Smooth muscle cell (in vitro differentiated cells): Measurements from ENCODE around the gene HMGCL. TPM values are rescaled to one million over a fixed set of nuclear protein-coding genes. Genes with fewer than 3 reads are reported as not detected.

ENCODE experiments used
- DNase-seq: peaks from one replicate; lab custom pipeline; 2025; ENCODE audit not compliant: unreplicated experiment; lab: John Stamatoyannopoulos, UW
- H2AFZ ChIP-seq: fragments of 200-600 bp; sonication (generic); 2 replicates; pipeline ENCODE4 v1.6.0; 2016; ENCODE audit warnings: antibody characterized with exemption, low read depth, mild to moderate bottlenecking
- H3F3A ChIP-seq: fragments of 200-600 bp; sonication (generic); 2 replicates; pipeline ENCODE4 v1.6.0; 2017; ENCODE audit warnings: antibody characterized with exemption, low read depth
- H3K27ac ChIP-seq: fragments of 200-600 bp; sonication (generic); 2 replicates; pipeline ENCODE4 v1.5.1; 2016; ENCODE audit warnings: low read depth, mild to moderate bottlenecking
- H3K27me3 ChIP-seq: fragments of 200-600 bp; sonication (generic); 2 replicates; pipeline ENCODE4 v1.6.1; 2016; ENCODE audit warnings: low read depth, mild to moderate bottlenecking
- H3K36me3 ChIP-seq: fragments of 200-600 bp; sonication (generic); 2 replicates; pipeline ENCODE4 v1.5.1; 2016; ENCODE audit warnings: low read depth
- H3K4me1 ChIP-seq: fragments of 200-600 bp; sonication (generic); 2 replicates; pipeline ENCODE4 v1.5.1; 2016; ENCODE audit warnings: low read depth
- H3K4me2 ChIP-seq: fragments of 200-600 bp; sonication (generic); 2 replicates; pipeline ENCODE4 v1.6.0; 2016; ENCODE audit warnings: mild to moderate bottlenecking
- H3K4me3 ChIP-seq: fragments of 200-600 bp; sonication (generic); 2 replicates; pipeline ENCODE4 v1.5.1; 2016; ENCODE audit warnings: mild to moderate bottlenecking
- H3K79me2 ChIP-seq: fragments of 200-600 bp; sonication (generic); 2 replicates; pipeline ENCODE4 v1.6.0; 2016; ENCODE audit warnings: low read depth, mild to moderate bottlenecking
- H3K9ac ChIP-seq: fragments of 200-600 bp; sonication (generic); 2 replicates; pipeline ENCODE4 v1.6.0; 2016; ENCODE audit warnings: low read depth
- H3K9me3 ChIP-seq: fragments of 200-600 bp; sonication (generic); replicated peaks from 2 replicates; pipeline ENCODE4 v1.5.1; 2016; ENCODE audit warnings: low read depth
- H4K20me1 ChIP-seq: fragments of 200-600 bp; sonication (generic); 2 replicates; pipeline ENCODE4 v1.6.0; 2016; ENCODE audit warnings: low read depth
- CTCF ChIP-seq: fragments of 200-600 bp; sonication (generic); IDR thresholded peaks from 2 replicates; pipeline ENCODE4 v1.5.1; 2017; ENCODE audit warnings: borderline replicate concordance, mild to moderate bottlenecking, antibody characterized with exemption; ENCODE audit not compliant: insufficient read depth, poor library complexity, severe bottlenecking
- WGBS: methylation state at CpG from one replicate; pipeline ENCODE4 v1.1.7; 2016; ENCODE audit warnings: low lambda C conversion rate; 5-methylcytosine and 5-hydroxymethylcytosine counted together
- polyA plus RNA-seq: library from polyadenylated mRNA; unstranded; fragments of >200 nt; fragmentation: Nextera tagmentation; extraction: Ambion mirVana; gene quantifications from 2 replicates; pipeline ENCODE4 v1.2.1, GENCODE V29; 2016
- total RNA-seq: library from RNA; depleted of rRNA; stranded (reverse); fragments of >200 nt; gene quantifications from 2 replicates; pipeline ENCODE4 v1.2.3, GENCODE V29; 2014

The HMGCL gene
- total and polyA plus RNA-seq, 2 experiments from 2014 or later = 43.0 to 51.2 TPM

GRCh38 chr1:23800400-23801337 is 24.6 kb downstream of the HMGCL start, which contains the start of gene GALE:
TSS of gene GALE (minus strand) at chr1:23800754. CDS start at chr1:23799007, 1,747 bp downstream.
- peak within 1 kb of the TSS; percentile 89 for H3K9ac ChIP-seq
- H3K36me3 ChIP-seq = no peaks in the 10 kb centered on the region
- H3K27me3 ChIP-seq = no peaks in the 10 kb centered on the region
- H2AFZ ChIP-seq = peak within 1 kb of the TSS; percentile 85
- no peaks in the 10 kb centered on the region for H4K20me1 ChIP-seq
- H3K4me3 ChIP-seq = peak within 1 kb of the TSS; percentile 85
- peaks cover 17% of the 10 kb centered on the region for H3F3A ChIP-seq
- no peak for TF ChIP-seq CTCF
- peak; percentile 86 for DNase-seq
- H3K9me3 ChIP-seq = no peaks in the 10 kb centered on the region
- H3K27ac ChIP-seq = peak within 1 kb of the TSS; percentile 84
- H3K79me2 ChIP-seq = no peaks in the 10 kb centered on the region
- under 1% methylated on average over 26 of the region's 82 CpGs for WGBS
- peak within 1 kb of the TSS; percentile 98 for H3K4me2 ChIP-seq
- peaks cover 5% of the 10 kb centered on the region for H3K4me1 ChIP-seq

- peak overlapping the region; percentile 98 for H3K4me2 ChIP-seq
- H3K9ac ChIP-seq = peak overlapping the region; percentile 89
- no peaks in the 10 kb centered on the region for H3K79me2 ChIP-seq
- H3K4me1 ChIP-seq = peaks cover 5% of the 10 kb centered on the region
- H3F3A ChIP-seq = peaks cover 17% of the 10 kb centered on the region
- DNase-seq = no peak
- no peaks in the 10 kb centered on the region for H3K9me3 ChIP-seq
- no peak overlapping the region for H2AFZ ChIP-seq
- no peak for TF ChIP-seq CTCF
- H3K27ac ChIP-seq = peak overlapping the region; percentile 84
- H3K4me3 ChIP-seq = peak overlapping the region; percentile 85
- H3K27me3 ChIP-seq = no peaks in the 10 kb centered on the region
- H4K20me1 ChIP-seq = no peaks in the 10 kb centered on the region
- no peaks in the 10 kb centered on the region for H3K36me3 ChIP-seq
- 2% methylated on average over 44 of the region's 48 CpGs for WGBS
These were observed 25.4 kb downstream of the HMGCL start for GRCh38 chr1:23799570-23800399.

GRCh38 chr1:23799255-23799569 is 26.0 kb downstream of the HMGCL start:
- WGBS = 56% methylated on average over 7 of the region's 7 CpGs
- H3K9ac ChIP-seq = no peak overlapping the region
- peaks cover 17% of the 10 kb centered on the region for H3F3A ChIP-seq
- no peak for TF ChIP-seq CTCF
- peak overlapping the region; percentile 85 for H3K4me3 ChIP-seq
- peaks cover 5% of the 10 kb centered on the region for H3K4me1 ChIP-seq
- H3K27me3 ChIP-seq = no peaks in the 10 kb centered on the region
- H3K4me2 ChIP-seq = peak overlapping the region; percentile 98
- H3K79me2 ChIP-seq = no peaks in the 10 kb centered on the region
- H3K27ac ChIP-seq = peak overlapping the region; percentile 84
- no peaks in the 10 kb centered on the region for H3K36me3 ChIP-seq
- no peak overlapping the region for H2AFZ ChIP-seq
- no peaks in the 10 kb centered on the region for H4K20me1 ChIP-seq
- no peak for DNase-seq
- H3K9me3 ChIP-seq = no peaks in the 10 kb centered on the region
